ENCODE results near the gene CTSC. TPM values are rescaled to one million over a fixed set of nuclear protein-coding genes. Genes with fewer than 3 reads are reported as not detected.

The CTSC gene
- polyA plus RNA-seq, 3 donors: 150 to 415 (median 284) TPM

DNA sequence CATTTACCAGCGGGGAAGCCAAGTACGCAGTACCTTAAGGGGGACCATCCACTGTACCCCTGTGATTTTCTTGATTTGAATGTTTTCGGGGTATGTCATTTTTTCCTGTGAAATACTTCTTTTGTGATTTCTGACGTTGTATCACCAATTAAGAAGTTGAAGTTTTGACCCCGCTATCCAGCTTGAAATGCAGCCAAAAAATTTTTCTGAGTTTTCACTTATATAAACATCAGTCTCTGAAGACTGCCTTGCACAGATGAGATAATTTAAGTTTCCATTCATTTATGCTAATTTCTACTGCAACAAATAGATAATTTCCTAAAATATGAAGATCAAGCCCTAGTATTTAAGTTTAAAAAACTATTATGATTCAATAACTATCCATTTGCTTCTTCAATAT, 20.0 kb downstream of the CTSC start:
- TF ChIP-seq, protein P1, sequence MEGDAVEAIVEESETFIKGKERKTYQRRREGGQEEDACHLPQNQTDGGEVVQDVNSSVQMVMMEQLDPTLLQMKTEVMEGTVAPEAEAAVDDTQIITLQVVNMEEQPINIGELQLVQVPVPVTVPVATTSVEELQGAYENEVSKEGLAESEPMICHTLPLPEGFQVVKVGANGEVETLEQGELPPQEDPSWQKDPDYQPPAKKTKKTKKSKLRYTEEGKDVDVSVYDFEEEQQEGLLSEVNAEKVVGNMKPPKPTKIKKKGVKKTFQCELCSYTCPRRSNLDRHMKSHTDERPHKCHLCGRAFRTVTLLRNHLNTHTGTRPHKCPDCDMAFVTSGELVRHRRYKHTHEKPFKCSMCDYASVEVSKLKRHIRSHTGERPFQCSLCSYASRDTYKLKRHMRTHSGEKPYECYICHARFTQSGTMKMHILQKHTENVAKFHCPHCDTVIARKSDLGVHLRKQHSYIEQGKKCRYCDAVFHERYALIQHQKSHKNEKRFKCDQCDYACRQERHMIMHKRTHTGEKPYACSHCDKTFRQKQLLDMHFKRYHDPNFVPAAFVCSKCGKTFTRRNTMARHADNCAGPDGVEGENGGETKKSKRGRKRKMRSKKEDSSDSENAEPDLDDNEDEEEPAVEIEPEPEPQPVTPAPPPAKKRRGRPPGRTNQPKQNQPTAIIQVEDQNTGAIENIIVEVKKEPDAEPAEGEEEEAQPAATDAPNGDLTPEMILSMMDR (IDR thresholded peaks at IDR 0.05): no peak
- H3K27me3 ChIP-seq (ENCODE audit: control insufficient read depth in 2 of 2, insufficient read depth in 2 of 2, low read length in 2 of 2): no peaks in the 10 kb centered on the region
- Mint-ChIP-seq H3K4me1 (peaks cover 8% of the 10 kb centered on the region), H3K27me3 (ENCODE audit: low read depth in 3 of 3) (no peaks in the 10 kb centered on the region), H3K36me3 (peaks cover 32 to 45% of the 10 kb centered on the region in 2 donors), H3K9me3 (no peaks in the 10 kb centered on the region), H3K4me3 (no peak overlapping the region), H3K27ac (no peak overlapping the region)
- no peak overlapping the region for H3K4me3 ChIP-seq (replicated peaks in 1 of 3; ENCODE audit: low read depth in 2 of 3, low read length in 3 of 3)
- peaks cover 88% of the 10 kb centered on the region for H4K20me1 ChIP-seq (ENCODE audit: insufficient read depth, low read length)
- H3K4me2 ChIP-seq (replicated peaks; ENCODE audit: extremely low read depth, low read length, poor library complexity, severe bottlenecking): no peak overlapping the region
- WGBS (ENCODE audit: insufficient coverage): 100% methylated on average over 3 of the region's 5 CpGs
- no peaks in the 10 kb centered on the region for H3K4me1 ChIP-seq (ENCODE audit: control insufficient read depth in 1 of 2, insufficient read depth in 2 of 2, low read length in 2 of 2)
- H3K9ac ChIP-seq (ENCODE audit: insufficient read depth, low read length, poor library complexity, severe bottlenecking): no peak overlapping the region
- H2AFZ ChIP-seq (ENCODE audit: insufficient read depth, low read depth, low read length, poor library complexity, severe bottlenecking): no peak overlapping the region
- no peak for DNase-seq
- H3K36me3 ChIP-seq (replicated peaks in 1 of 2; ENCODE audit: control insufficient read depth in 1 of 2, insufficient read depth in 2 of 2, low read length in 2 of 2): peaks cover 5 to 49% of the 10 kb centered on the region in 2 donors
- intact Hi-C loops (cut with micrococcal nuclease): no loop called here
- H3K9me3 ChIP-seq (replicated peaks in 1 of 2; ENCODE audit: control insufficient read depth in 1 of 2, insufficient read depth in 1 of 2, low read length in 2 of 2): no peaks in the 10 kb centered on the region
- peaks cover 89% of the 10 kb centered on the region for H3K79me2 ChIP-seq (ENCODE audit: insufficient read depth, low read length)
- no peak overlapping the region for H3K27ac ChIP-seq (ENCODE audit: low read depth in 1 of 2, low read length in 2 of 2)

- Mint-ChIP-seq H3K27me3 (ENCODE audit: low read depth in 3 of 3) (no peaks in the 10 kb centered on the region), H3K9me3 (no peaks in the 10 kb centered on the region), H3K4me1 (peaks cover 6% of the 10 kb centered on the region), H3K36me3 (peaks cover 28 to 43% of the 10 kb centered on the region in 2 donors), H3K4me3 (no peak overlapping the region), H3K27ac (peak overlapping the region in 1 of 7 donors; percentile 62)
- H3K9ac ChIP-seq (ENCODE audit: insufficient read depth, low read length, poor library complexity, severe bottlenecking): no peak overlapping the region
- no peak for DNase-seq
- intact Hi-C loops (cut with micrococcal nuclease): no loop called here
- peaks cover 11 to 50% of the 10 kb centered on the region in 2 donors for H3K36me3 ChIP-seq (replicated peaks in 1 of 2; ENCODE audit: control insufficient read depth in 1 of 2, insufficient read depth in 2 of 2, low read length in 2 of 2)
- H3K4me3 ChIP-seq (replicated peaks in 1 of 3; ENCODE audit: low read depth in 2 of 3, low read length in 3 of 3): no peak overlapping the region
- H3K79me2 ChIP-seq (ENCODE audit: insufficient read depth, low read length): peaks cover 77% of the 10 kb centered on the region
- no peak overlapping the region for H3K4me2 ChIP-seq (replicated peaks; ENCODE audit: extremely low read depth, low read length, poor library complexity, severe bottlenecking)
- H3K9me3 ChIP-seq (replicated peaks in 1 of 2; ENCODE audit: control insufficient read depth in 1 of 2, insufficient read depth in 1 of 2, low read length in 2 of 2): no peaks in the 10 kb centered on the region
- no peak overlapping the region for H3K27ac ChIP-seq (ENCODE audit: low read depth in 1 of 2, low read length in 2 of 2)
- H3K27me3 ChIP-seq (ENCODE audit: control insufficient read depth in 2 of 2, insufficient read depth in 2 of 2, low read length in 2 of 2): no peaks in the 10 kb centered on the region
- H4K20me1 ChIP-seq (ENCODE audit: insufficient read depth, low read length): peaks cover 86% of the 10 kb centered on the region
- TF ChIP-seq, protein P1 (IDR thresholded peaks at IDR 0.05): no peak
- no peak overlapping the region for H2AFZ ChIP-seq (ENCODE audit: insufficient read depth, low read depth, low read length, poor library complexity, severe bottlenecking)
- no peaks in the 10 kb centered on the region for H3K4me1 ChIP-seq (ENCODE audit: control insufficient read depth in 1 of 2, insufficient read depth in 2 of 2, low read length in 2 of 2)
- WGBS (ENCODE audit: insufficient coverage): 83% methylated on average over 1 of the region's 5 CpGs
Observed at GRCh38 chr11:88315981-88316441, 21.5 kb downstream of the CTSC start.

All from CD14-positive monocyte (primary cell).